H1 (cell line): ENCODE measurements around the gene ANK2. TPM values are rescaled to one million over a fixed set of nuclear protein-coding genes. Genes with fewer than 3 reads are reported as not detected.

Source experiments
- CTCF ChIA-PET: fragments of 300-600 bp; sonication (Branson Sonifier 250); formaldehyde crosslinking; loops from one replicate; lab custom pipeline; 2021; ENCODE audit not compliant: partially characterized antibody; lab: Charles Lee
- POLR2A ChIA-PET: fragments of 300-600 bp; sonication (Branson Sonifier 250); formaldehyde crosslinking; loops from one replicate; lab custom pipeline; 2021; ENCODE audit warnings: inconsistent platforms; ENCODE audit not compliant: partially characterized antibody; lab: Charles Lee
- DNase-seq, 2 experiments: peaks; one replicate each; pipeline versions ENCODE4 v3.0.0 to v3.0.0-alpha.2; 2010 to 2022; ENCODE audit warnings: low spot score in 2 of 2, low read depth in 1 of 2, mixed read lengths in 1 of 2
- FAIRE-seq: peaks from 2 replicates; lab custom pipeline; 2011; peaks lifted over from hg19 to GRCh38; lab: Jason Lieb, UNC
- H2AFZ ChIP-seq: 2 replicates; pipeline ENCODE4 v1.8.1; 2012; ENCODE audit warnings: low read length, inconsistent platforms
- H2AK5ac ChIP-seq: 2 replicates; pipeline ENCODE4 v1.6.1; 2013; ENCODE audit warnings: low read depth, low read length
- H2BK120ac ChIP-seq: replicated peaks from 2 replicates; pipeline ENCODE3; 2013; ENCODE audit warnings: low read depth, low read length, inconsistent platforms
- H2BK12ac ChIP-seq: 2 replicates; pipeline ENCODE4 v1.6.1; 2013; ENCODE audit warnings: low read depth, low read length
- H2BK15ac ChIP-seq: 2 replicates; pipeline ENCODE4 v1.6.1; 2013; ENCODE audit warnings: low read length
- H2BK20ac ChIP-seq: 2 replicates; pipeline ENCODE4 v1.6.1; 2013; ENCODE audit warnings: low read length
- H2BK5ac ChIP-seq: 2 replicates; pipeline ENCODE4 v1.6.1; 2013; ENCODE audit warnings: low read depth, low read length
- H3K14ac ChIP-seq: 2 replicates; pipeline ENCODE4 v1.6.1; 2013; ENCODE audit warnings: inconsistent platforms; ENCODE audit not compliant: insufficient read length
- H3K18ac ChIP-seq: 2 replicates; pipeline ENCODE4 v1.6.1; 2013; ENCODE audit warnings: low read length; ENCODE audit errors: extremely low read depth
- H3K23ac ChIP-seq: 2 replicates; pipeline ENCODE4 v1.6.1; 2013; ENCODE audit warnings: inconsistent platforms; ENCODE audit not compliant: insufficient read length
- H3K23me2 ChIP-seq: 2 replicates; pipeline ENCODE4 v1.6.1; 2013; ENCODE audit warnings: low read depth, low read length
- H3K27ac ChIP-seq: 2 replicates; pipeline ENCODE4 v1.6.1; 2011; ENCODE audit warnings: low read depth, low read length, inconsistent platforms
- H3K27me3 ChIP-seq, 4 experiments: replicated peaks in 1 of 4; 1 replicate in 1 of 4; 2 replicates in 3 of 4; pipeline versions ENCODE4 v1.6.1 to v1.8.1; 2011 to 2013; ENCODE audit warnings: low read length in 3 of 4, mild to moderate bottlenecking in 3 of 4, inconsistent platforms in 2 of 4, mixed read lengths in 2 of 4, moderate library complexity in 1 of 4; ENCODE audit not compliant: control insufficient read depth in 3 of 4, insufficient read depth in 3 of 4; ENCODE audit errors: extremely low read depth in 1 of 4
- H3K36me3 ChIP-seq, 4 experiments: 2 replicates each; pipeline versions ENCODE4 v1.6.1 to v1.8.1; 2011 to 2013; ENCODE audit warnings: mild to moderate bottlenecking in 4 of 4, low read length in 3 of 4, moderate library complexity in 2 of 4, control low read depth in 1 of 4, inconsistent platforms in 1 of 4; ENCODE audit not compliant: insufficient read depth in 4 of 4, control insufficient read depth in 2 of 4
- H3K4ac ChIP-seq: replicated peaks from 2 replicates; pipeline ENCODE3; 2013; ENCODE audit warnings: low read length, low read depth, mixed read lengths, inconsistent platforms; ENCODE audit not compliant: insufficient read length
- H3K4me1 ChIP-seq, 4 experiments: replicated peaks in 1 of 4; 1 replicate in 1 of 4; 2 replicates in 3 of 4; pipeline versions ENCODE4 v1.6.1 to v1.8.1; 2011 to 2013; ENCODE audit warnings: low read length in 3 of 4, inconsistent platforms in 2 of 4, mixed read lengths in 1 of 4; ENCODE audit not compliant: insufficient read depth in 4 of 4, control insufficient read depth in 3 of 4
- H3K4me2 ChIP-seq, 2 experiments: 2 replicates each; pipeline versions ENCODE4 v1.6.1 to v1.8.1; 2011 to 2013; ENCODE audit warnings: low read depth in 2 of 2, low read length in 2 of 2, control low read depth in 1 of 2, inconsistent platforms in 1 of 2, mild to moderate bottlenecking in 1 of 2; ENCODE audit not compliant: insufficient read depth in 1 of 2
- H3K4me3 ChIP-seq, 4 experiments: fragments of 200-600, 300-600 bp in 1 of 4; sonication (generic), shearing (Covaris generic), sonication (Bioruptor Twin) in 1 of 4; 2 replicates each; pipeline versions ENCODE4 v1.5.1 to v1.8.1; 2011 to 2016; ENCODE audit warnings: low read length in 4 of 4, low read depth in 3 of 4, control low read depth in 2 of 4, inconsistent platforms in 2 of 4, mild to moderate bottlenecking in 2 of 4, mixed read lengths in 1 of 4, moderate library complexity in 1 of 4; ENCODE audit not compliant: insufficient read depth in 2 of 4; ENCODE audit errors: extremely low read depth in 1 of 4
- H3K56ac ChIP-seq: replicated peaks from 2 replicates; pipeline ENCODE3; 2013; ENCODE audit warnings: low read depth, mild to moderate bottlenecking, mixed read lengths, low read length, inconsistent platforms; ENCODE audit not compliant: insufficient read length
- H3K79me1 ChIP-seq: 2 replicates; pipeline ENCODE4 v1.6.1; 2013; ENCODE audit warnings: low read depth, low read length, control low read depth
- H3K79me2 ChIP-seq, 2 experiments: 2 replicates each; pipeline versions ENCODE4 v1.6.1 to v1.8.1; 2012 to 2013; ENCODE audit warnings: low read length in 2 of 2, mild to moderate bottlenecking in 2 of 2, inconsistent platforms in 1 of 2; ENCODE audit not compliant: insufficient read depth in 2 of 2, control insufficient read depth in 1 of 2
- H3K9ac ChIP-seq, 4 experiments: replicated peaks in 1 of 4; 1 replicate in 1 of 4; 2 replicates in 3 of 4; pipeline versions ENCODE4 v1.6.1 to v1.8.1; 2011 to 2013; ENCODE audit warnings: low read depth in 3 of 4, low read length in 3 of 4, control low read depth in 2 of 4, mild to moderate bottlenecking in 2 of 4, moderate library complexity in 2 of 4, inconsistent platforms in 1 of 4; ENCODE audit errors: extremely low read depth in 1 of 4
- H3K9me3 ChIP-seq, 2 experiments: 2 replicates each; pipeline versions ENCODE4 v1.6.1 to v1.8.1; 2012 to 2013; ENCODE audit warnings: mild to moderate bottlenecking in 2 of 2, moderate library complexity in 2 of 2, control low read depth in 1 of 2, inconsistent platforms in 1 of 2, low read depth in 1 of 2, low read length in 1 of 2, mixed read lengths in 1 of 2; ENCODE audit not compliant: insufficient read depth in 2 of 2
- H4K20me1 ChIP-seq, 2 experiments: replicated peaks in 1 of 2; 2 replicates each; pipeline versions ENCODE3 to v1.8.1; 2011 to 2013; ENCODE audit warnings: inconsistent platforms in 2 of 2, low read length in 2 of 2, mild to moderate bottlenecking in 1 of 2; ENCODE audit not compliant: insufficient read depth in 2 of 2, control insufficient read depth in 1 of 2
- H4K5ac ChIP-seq: 2 replicates; pipeline ENCODE4 v1.6.1; 2013; ENCODE audit warnings: low read length, low read depth, mixed read lengths, inconsistent platforms; ENCODE audit not compliant: insufficient read length
- H4K8ac ChIP-seq: 2 replicates; pipeline ENCODE4 v1.8.0; 2013; ENCODE audit warnings: mild to moderate bottlenecking, moderate library complexity, low read length, inconsistent platforms; ENCODE audit not compliant: insufficient read depth; ENCODE audit errors: extremely low read depth
- H4K91ac ChIP-seq: replicated peaks from 2 replicates; pipeline ENCODE3; 2013; ENCODE audit warnings: low read length, mixed read lengths, inconsistent platforms; ENCODE audit not compliant: insufficient read length
- BRCA1 ChIP-seq: IDR thresholded peaks from 2 replicates; pipeline ENCODE4 v1.6.1; 2012; ENCODE audit warnings: low read depth, low read length, improper control_type of control experiment
- EZH2 ChIP-seq: fragments of 200-600 bp; sonication (generic); IDR thresholded peaks from 2 replicates; pipeline ENCODE4 v1.7.1; 2012; ENCODE audit warnings: low read depth, mild to moderate bottlenecking, moderate library complexity, low read length, inconsistent platforms; ENCODE audit not compliant: severe bottlenecking
- JUN ChIP-seq: IDR thresholded peaks from 2 replicates; pipeline ENCODE4 v1.6.1; 2011; ENCODE audit warnings: low read depth, mild to moderate bottlenecking, improper control_type of control experiment, low read length
- POLR2A ChIP-seq, 2 experiments: IDR thresholded peaks; 1 replicate in 1 of 2; 2 replicates in 1 of 2; pipeline ENCODE4 v1.6.1; 2011; ENCODE audit warnings: low read depth in 2 of 2, low read length in 2 of 2, mild to moderate bottlenecking in 2 of 2; ENCODE audit errors: control extremely low read depth in 1 of 2
- RNF2 ChIP-seq: fragments of 200-900, 300-1000 bp; sonication (generic); IDR thresholded peaks from 2 replicates; pipeline ENCODE4 v1.7.1; 2016; ENCODE audit warnings: borderline replicate concordance, low read depth, mild to moderate bottlenecking, antibody characterized with exemption, low read length; ENCODE audit not compliant: poor library complexity, severe bottlenecking; ENCODE audit errors: missing control alignments
- SIX5 ChIP-seq: IDR thresholded peaks from 2 replicates; pipeline ENCODE4 v1.6.1; 2011; ENCODE audit warnings: mild to moderate bottlenecking, low read depth, low read length
- TAF1 ChIP-seq: IDR thresholded peaks from 2 replicates; pipeline ENCODE4 v1.6.1; 2011; ENCODE audit warnings: mild to moderate bottlenecking, low read depth, low read length
- YY1 ChIP-seq: IDR thresholded peaks from 2 replicates; pipeline ENCODE4 v1.6.1; 2011; ENCODE audit warnings: low read depth, mild to moderate bottlenecking, low read length
- ZNF274 ChIP-seq: IDR thresholded peaks from 2 replicates; pipeline ENCODE4 v1.7.0; 2012; ENCODE audit warnings: low read length, borderline replicate concordance; ENCODE audit errors: extremely low read depth
- WGBS, 2 experiments: shearing (Covaris generic) in 1 of 2; methylation state at CpG; one replicate each; pipeline versions ENCODE4 v1.1.6 to v1.1.7; 2013 to 2015; ENCODE audit warnings: low lambda C conversion rate in 2 of 2, mixed read lengths in 2 of 2, inconsistent platforms in 1 of 2, low coverage in 1 of 2, missing lambda C conversion rate in 1 of 2; ENCODE audit not compliant: insufficient replicate concordance in 2 of 2, insufficient coverage in 1 of 2, insufficient read length in 1 of 2; ENCODE audit errors: extremely low coverage in 1 of 2, missing lambda C conversion rate in 1 of 2; 5-methylcytosine and 5-hydroxymethylcytosine counted together
- polyA plus RNA-seq, 7 experiments: library from polyadenylated mRNA; depleted of rRNA in 3 of 7; stranded (reverse) in 5 of 7; unstranded in 2 of 7; fragments of >200 nt in 5 of 7; fragments of 200-250 nt in 2 of 7; gene quantifications; 1 replicate in 5 of 7; 2 replicates in 1 of 7; 4 replicates in 1 of 7; pipeline versions ENCODE4 v1.2.1 to v1.2.3, GENCODE V29; 2011 to 2013; ENCODE audit warnings: missing spikeins in 2 of 7, mixed read lengths in 2 of 7
- total RNA-seq: library from RNA; stranded (reverse); fragmentation: NEBNext Ultra II Directional; extraction: Animal tissue kit (Norgen Biotek cat#: 25700); gene quantifications from 2 replicates; pipeline ENCODE4 v1.2.1, GENCODE V29; 2021

Gene ANK2
- total and polyA plus RNA-seq, 2 of the 8 experiments (the other 6 are each of a cell fraction or from before 2014, with no cell fraction given): 14.2 to 35.1 TPM

- no peak overlapping the region for H2BK12ac ChIP-seq
- peaks cover 0 to 1% (median 0%) of the 10 kb centered on the region in 4 experiments; a peak in 1 of 7 replicates for H3K27me3 ChIP-seq
- no peak for DNase-seq
- no peak overlapping the region for H3K4me2 ChIP-seq
- no peak overlapping the region for H3K4me3 ChIP-seq
- no peak overlapping the region for H2BK15ac ChIP-seq
- H3K9me3 ChIP-seq: no peaks in the 10 kb centered on the region; a peak in 1 of 4 replicates
- no peak overlapping the region for H4K91ac ChIP-seq
- CTCF ChIA-PET: interaction anchor here (0.6 kb wide), 1 partner anchor 419 kb away, joined by 3 read pairs; no protein-coding TSS in a partner anchor
- no peak overlapping the region for H3K23ac ChIP-seq
- no peak overlapping the region for H4K8ac ChIP-seq
- POLR2A ChIA-PET: no interaction called here
- no peak overlapping the region for H2BK120ac ChIP-seq
- H3K79me1 ChIP-seq: no peaks in the 10 kb centered on the region
- no peak overlapping the region for H3K56ac ChIP-seq
- no peak overlapping the region for H3K9ac ChIP-seq
- H2AFZ ChIP-seq: no peak overlapping the region
- no peak overlapping the region for H3K27ac ChIP-seq
- no peaks in the 10 kb centered on the region for H3K4me1 ChIP-seq
- H3K79me2 ChIP-seq: no peaks in the 10 kb centered on the region; a peak in 1 of 4 replicates
- H2BK20ac ChIP-seq: no peak overlapping the region
- no peaks in the 10 kb centered on the region for H4K20me1 ChIP-seq
- no peak for FAIRE-seq
- H3K4ac ChIP-seq: no peak overlapping the region
- H2AK5ac ChIP-seq: no peak overlapping the region
- no peak overlapping the region for H2BK5ac ChIP-seq
- TF ChIP-seq ZNF274: no peak
- TF ChIP-seq JUN: no peak
- no peak for TF ChIP-seq TAF1
- no peak for TF ChIP-seq BRCA1
- TF ChIP-seq YY1: no peak
- TF ChIP-seq POLR2A (IDR thresholded peaks at IDR 0.05; ENCODE audit: control extremely low read depth in 1 of 2, low read depth in 2 of 2, low read length in 2 of 2): no peak
- TF ChIP-seq EZH2: no peak
- no peak for TF ChIP-seq RNF2
- no peak for TF ChIP-seq SIX5
- WGBS, 2 experiments: 89% methylated on average over 13 of the region's 13 CpGs; no CpG with 5 or more reads in 1 of the 2 experiments
- no peak overlapping the region for H3K14ac ChIP-seq
- no peak overlapping the region for H4K5ac ChIP-seq
- H3K36me3 ChIP-seq: peaks cover 5 to 42% (median 23%) of the 10 kb centered on the region in 4 experiments; a peak in 7 of 8 replicates
- no peaks in the 10 kb centered on the region for H3K23me2 ChIP-seq
- H3K18ac ChIP-seq: no peak overlapping the region
These were observed 306.3 kb downstream of the ANK2 start for GRCh38 chr4:113355550-113356371.
